Neural progenitor cell (in vitro differentiated cells): ENCODE data around the gene KRTAP1-3.
"Not testable (repeated sequence)": the region's sequence is repeated elsewhere in the genome, so short reads cannot be mapped to it uniquely, and the experiment has no call there.

Source experiments
- CTCF ChIP-seq: fragments of 200-600 bp; sonication (generic); IDR thresholded peaks from 2 replicates; pipeline ENCODE4 v1.5.1; 2017; ENCODE audit warnings: antibody characterized with exemption, mild to moderate bottlenecking
- EZH2phosphoT487 ChIP-seq: fragments of 200-600 bp; sonication (generic); IDR thresholded peaks from 2 replicates; pipeline ENCODE4 v1.6.1; 2017; ENCODE audit warnings: antibody characterized with exemption

- not testable (repeated sequence) for TF ChIP-seq CTCF, EZH2phosphoT487
These were observed 19.9 kb upstream of the KRTAP1-3 start for GRCh38 chr17:41054556-41054955.
